ENCODE results near the gene PPP2R2C.

GRCh38 chr4:6442555-6442954 is 29.9 kb downstream of the PPP2R2C start:
- TF ChIP-seq CTCF (IDR thresholded peaks at IDR 0.05; ENCODE audit: low read depth, low read length) (no peak), POLR2A (IDR thresholded peaks at IDR 0.05; ENCODE audit: extremely low read depth, insufficient read length) (no peak), MAX (IDR thresholded peaks at IDR 0.05; ENCODE audit: low read depth, low read length) (no peak)

All from NB4 (cell line).